T-helper 2 cell (primary cell): ENCODE measurements around the gene TRABD2B.

Experiments
- DNase-seq, 5 experiments: peaks; one replicate each; pipeline versions ENCODE4 v3.0.0 to v3.0.0-alpha.2; 2012 to 2022

The TRABD2B gene

GRCh38 chr1:47752559-47752958 is 244.6 kb downstream of the TRABD2B start:
- DNase-seq: no peak

GRCh38 chr1:47751996-47752451 is 245.2 kb downstream of the TRABD2B start:
- DNase-seq: no peak

GRCh38 chr1:47751193-47751592 is 246.0 kb downstream of the TRABD2B start:
- DNase-seq: no peak

GRCh38 chr1:47745715-47746609 is 251.2 kb downstream of the TRABD2B start:
- no peak for DNase-seq

GRCh38 chr1:47742890-47743760 is 254.1 kb downstream of the TRABD2B start:
- no peak for DNase-seq

- DNase-seq: no peak
Measured at GRCh38 chr1:47738560-47739182, 258.5 kb downstream of the TRABD2B start.

GRCh38 chr1:47732489-47732888 is 264.7 kb downstream of the TRABD2B start:
- DNase-seq: no peak

GRCh38 chr1:47731730-47732129 is 265.5 kb downstream of the TRABD2B start:
- DNase-seq: no peak

- DNase-seq: no peak
Measured at GRCh38 chr1:47729685-47730084, 267.5 kb downstream of the TRABD2B start.

GRCh38 chr1:47727697-47728085 is 269.5 kb downstream of the TRABD2B start:
- no peak for DNase-seq

GRCh38 chr1:47727051-47727696 is 270.0 kb downstream of the TRABD2B start:
- no peak for DNase-seq

- DNase-seq: peak in 4 of 5 experiments; percentile 8 to 61 (median 44)
Measured at GRCh38 chr1:47725992-47726855, 271.0 kb downstream of the TRABD2B start.

GRCh38 chr1:47725511-47725991 is 271.6 kb downstream of the TRABD2B start:
- DNase-seq: no peak

- no peak for DNase-seq
Measured at GRCh38 chr1:47725000-47725473, 272.1 kb downstream of the TRABD2B start.

- no peak for DNase-seq
Measured at GRCh38 chr1:47724432-47724999, 272.7 kb downstream of the TRABD2B start.

GRCh38 chr1:47722909-47723580 is 274.1 kb downstream of the TRABD2B start:
- no peak for DNase-seq

- DNase-seq: no peak
Measured at GRCh38 chr1:47722101-47722500, 275.1 kb downstream of the TRABD2B start.

- no peak for DNase-seq
Measured at GRCh38 chr1:47720111-47720510, 277.1 kb downstream of the TRABD2B start.

- DNase-seq: no peak
Measured at GRCh38 chr1:47717341-47717740, 279.8 kb downstream of the TRABD2B start.
